Measurements from ENCODE around the gene SYAP1. TPM values are rescaled to one million over a fixed set of nuclear protein-coding genes. Genes with fewer than 3 reads are reported as not detected.
"Not testable (repeated sequence)": the region's sequence is repeated elsewhere in the genome, so short reads cannot be mapped to it uniquely, and the experiment has no call there.

The SYAP1 gene
- total RNA-seq, 4 donors from 2014 or later, result 16.7 to 20.9 (median 18.9) TPM

- WGBS, result 88% methylated on average over 8 of the region's 8 CpGs
- TF ChIP-seq POLR2A (IDR thresholded peaks at IDR 0.05), result no peak
- TF ChIP-seq EP300 (IDR thresholded peaks at IDR 0.05), result no peak
- TF ChIP-seq CTCF (IDR thresholded peaks at IDR 0.05), result no peak
- no peak for TF ChIP-seq POLR2AphosphoS5 (IDR thresholded peaks at IDR 0.05)
- H3K4me1 ChIP-seq, result peaks cover 3% of the 10 kb centered on the region
- no peaks in the 10 kb centered on the region for H3K9me3 ChIP-seq
- no peak for DNase-seq (ENCODE audit: low spot score in 2 of 2)
- no peaks in the 10 kb centered on the region for H3K36me3 ChIP-seq
- no peaks in the 10 kb centered on the region for H3K27me3 ChIP-seq
- H3K27ac ChIP-seq, result no peak overlapping the region
- no peak overlapping the region for H3K4me3 ChIP-seq
Observed at GRCh38 chrX:16714504-16714903, 4.9 kb upstream of the SYAP1 start.

- not testable (repeated sequence) for H3K4me3 ChIP-seq; H3K27me3 ChIP-seq; H3K9me3 ChIP-seq; H3K36me3 ChIP-seq; DNase-seq (ENCODE audit: low spot score in 2 of 2); H3K27ac ChIP-seq; H3K4me1 ChIP-seq
- 93% methylated on average over 6 of the region's 6 CpGs for WGBS
Observed at GRCh38 chrX:16715638-16716037, 3.8 kb upstream of the SYAP1 start.

GRCh38 chrX:16716451-16716850 is 3.0 kb upstream of the SYAP1 start:
- H3K27me3 ChIP-seq; H3K36me3 ChIP-seq; DNase-seq (ENCODE audit: low spot score in 2 of 2); H3K4me3 ChIP-seq; H3K9me3 ChIP-seq; H3K27ac ChIP-seq: not testable (repeated sequence)
- peaks cover 15% of the 10 kb centered on the region for H3K4me1 ChIP-seq
- WGBS, result 88% methylated on average over 6 of the region's 6 CpGs

GRCh38 chrX:16718824-16719333 is 533 bp upstream of the SYAP1 start:
- Histone ChIP-seq H3K9me3 (no peaks in the 10 kb centered on the region), H3K27ac (peak overlapping the region; percentile 93), H3K36me3 (no peaks in the 10 kb centered on the region), H3K27me3 (no peaks in the 10 kb centered on the region), H3K4me1 (peaks cover 18% of the 10 kb centered on the region), H3K4me3 (peak overlapping the region; percentile 68)
- 20% methylated on average over 4 of the region's 6 CpGs for WGBS
- TF ChIP-seq POLR2AphosphoS5 (IDR thresholded peaks at IDR 0.05) (no peak), EP300 (IDR thresholded peaks at IDR 0.05) (no peak), CTCF (IDR thresholded peaks at IDR 0.05) (no peak), POLR2A (IDR thresholded peaks at IDR 0.05) (no peak)
- DNase-seq (ENCODE audit: low spot score in 2 of 2), result no peak

GRCh38 chrX:16722481-16722880 is 3.1 kb downstream of the SYAP1 start:
- Histone ChIP-seq H3K4me1 (peaks cover 18% of the 10 kb centered on the region), H3K36me3 (no peaks in the 10 kb centered on the region), H3K27me3 (no peaks in the 10 kb centered on the region), H3K27ac (no peak overlapping the region), H3K4me3 (no peak overlapping the region), H3K9me3 (no peaks in the 10 kb centered on the region)
- TF ChIP-seq CTCF (IDR thresholded peaks at IDR 0.05), result no peak
- no peak for TF ChIP-seq POLR2AphosphoS5 (IDR thresholded peaks at IDR 0.05)
- no peak for TF ChIP-seq EP300 (IDR thresholded peaks at IDR 0.05)
- TF ChIP-seq POLR2A (IDR thresholded peaks at IDR 0.05), result no peak
- 84% methylated on average over 4 of the region's 4 CpGs for WGBS
- no peak for DNase-seq (ENCODE audit: low spot score in 2 of 2)

- no peak overlapping the region for H3K27ac ChIP-seq
Observed at GRCh38 chrX:16725072-16725471, 5.7 kb downstream of the SYAP1 start.

GRCh38 chrX:16726347-16726988 is 7.1 kb downstream of the SYAP1 start:
- H3K9me3 ChIP-seq; H3K27ac ChIP-seq; H3K4me3 ChIP-seq; DNase-seq (ENCODE audit: low spot score in 2 of 2); H3K36me3 ChIP-seq; H3K27me3 ChIP-seq; H3K4me1 ChIP-seq: not testable (repeated sequence)
- 93% methylated on average over 5 of the region's 5 CpGs for WGBS

More at GRCh38 chrX:16725072-16725471, 5.7 kb downstream of the SYAP1 start:
- WGBS, result 95% methylated on average over 7 of the region's 7 CpGs
- peaks cover 15% of the 10 kb centered on the region for H3K4me1 ChIP-seq
- H3K36me3 ChIP-seq, result no peaks in the 10 kb centered on the region
- no peaks in the 10 kb centered on the region for H3K9me3 ChIP-seq
- no peak overlapping the region for H3K4me3 ChIP-seq
- no peaks in the 10 kb centered on the region for H3K27me3 ChIP-seq
- TF ChIP-seq EP300 (IDR thresholded peaks at IDR 0.05) (no peak), POLR2A (IDR thresholded peaks at IDR 0.05) (no peak), POLR2AphosphoS5 (IDR thresholded peaks at IDR 0.05) (no peak), CTCF (IDR thresholded peaks at IDR 0.05) (no peak)
- no peak for DNase-seq (ENCODE audit: low spot score in 2 of 2)

All from suprapubic skin (tissue), 4 donors.